Tibial artery (tissue), 4 donors: ENCODE data around the gene FAM118B.
"Not testable (repeated sequence)": the region's sequence is repeated elsewhere in the genome, so short reads cannot be mapped to it uniquely, and the experiment has no call there.

Experiments
- DNase-seq, 2 donors: peaks; one replicate each; pipeline ENCODE4 v3.0.0-alpha.2; 2019
- H3K27ac ChIP-seq, 2 donors: fragments of 200-600 bp; sonication (generic) in 1 of 2; 1 replicate in 1 of 2; 2 replicates in 1 of 2; pipeline ENCODE4 v1.5.1; 2018 to 2019; ENCODE audit warnings: mild to moderate bottlenecking in 1 of 2
- H3K27me3 ChIP-seq, 2 donors: fragments of 200-600 bp; sonication (generic) in 1 of 2; one replicate each; pipeline versions ENCODE4 v1.5.1 to v1.6.0; 2016 to 2019
- H3K36me3 ChIP-seq, 3 donors: fragments of 200-600 bp; sonication (generic) in 2 of 3; one replicate each; pipeline ENCODE4 v1.5.1; 2016 to 2019; ENCODE audit warnings: mild to moderate bottlenecking in 2 of 3
- H3K4me1 ChIP-seq, 4 donors: fragments of 200-600 bp; sonication (generic) in 2 of 4; 1 replicate in 3 of 4; 2 replicates in 1 of 4; pipeline ENCODE4 v1.5.1; 2016 to 2019
- H3K4me3 ChIP-seq, 2 donors: fragments of 200-600 bp; sonication (generic) in 1 of 2; 1 replicate in 1 of 2; 2 replicates in 1 of 2; pipeline ENCODE4 v1.5.1; 2018 to 2019; ENCODE audit warnings: mild to moderate bottlenecking in 2 of 2
- H3K9me3 ChIP-seq, 3 donors: fragments of 200-600 bp; sonication (generic) in 1 of 3; one replicate each; pipeline ENCODE4 v1.5.1; 2016 to 2019
- intact Hi-C: fragments of 100-400 bp; cut with DNase I; formaldehyde crosslinking; loops from one replicate; pipeline ENCODE4 v1.15.0; 2023; ENCODE audit warnings: low total_unique reads
- TF ChIP-seq, protein P1 (sequence below), 2 experiments: fragments of 200-600 bp in 1 of 2; fragments of 450-650 bp in 1 of 2; IDR thresholded peaks; one replicate each; pipeline ENCODE4 v1.5.1; 2017 to 2019; ENCODE audit warnings: antibody characterized with exemption in 2 of 2, mild to moderate bottlenecking in 1 of 2, moderate library complexity in 1 of 2

Gene FAM118B

DNA sequence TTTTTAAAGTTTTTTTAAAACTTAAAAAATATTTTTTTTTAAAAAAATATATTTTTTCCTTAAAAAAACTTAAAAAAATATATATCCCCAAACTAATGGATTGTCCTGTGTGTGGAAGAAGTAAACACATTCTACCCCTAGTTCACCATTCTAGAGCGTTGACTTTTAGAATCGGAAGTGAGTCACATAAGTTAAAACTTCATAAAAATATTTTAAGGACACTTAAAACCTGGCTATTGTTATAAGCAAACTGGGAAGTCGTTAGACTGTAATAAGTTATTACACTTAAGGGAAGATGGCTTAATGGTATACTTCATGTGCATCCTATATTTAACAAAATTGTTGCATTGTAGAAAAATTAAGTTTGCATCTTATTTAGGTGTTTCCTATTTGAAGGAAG, 21.1 kb downstream of the FAM118B start:
- TF ChIP-seq, protein P1, sequence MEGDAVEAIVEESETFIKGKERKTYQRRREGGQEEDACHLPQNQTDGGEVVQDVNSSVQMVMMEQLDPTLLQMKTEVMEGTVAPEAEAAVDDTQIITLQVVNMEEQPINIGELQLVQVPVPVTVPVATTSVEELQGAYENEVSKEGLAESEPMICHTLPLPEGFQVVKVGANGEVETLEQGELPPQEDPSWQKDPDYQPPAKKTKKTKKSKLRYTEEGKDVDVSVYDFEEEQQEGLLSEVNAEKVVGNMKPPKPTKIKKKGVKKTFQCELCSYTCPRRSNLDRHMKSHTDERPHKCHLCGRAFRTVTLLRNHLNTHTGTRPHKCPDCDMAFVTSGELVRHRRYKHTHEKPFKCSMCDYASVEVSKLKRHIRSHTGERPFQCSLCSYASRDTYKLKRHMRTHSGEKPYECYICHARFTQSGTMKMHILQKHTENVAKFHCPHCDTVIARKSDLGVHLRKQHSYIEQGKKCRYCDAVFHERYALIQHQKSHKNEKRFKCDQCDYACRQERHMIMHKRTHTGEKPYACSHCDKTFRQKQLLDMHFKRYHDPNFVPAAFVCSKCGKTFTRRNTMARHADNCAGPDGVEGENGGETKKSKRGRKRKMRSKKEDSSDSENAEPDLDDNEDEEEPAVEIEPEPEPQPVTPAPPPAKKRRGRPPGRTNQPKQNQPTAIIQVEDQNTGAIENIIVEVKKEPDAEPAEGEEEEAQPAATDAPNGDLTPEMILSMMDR (IDR thresholded peaks at IDR 0.05), result no peak
- peaks cover 9 to 20% (median 10%) of the 10 kb centered on the region in 3 donors for H3K36me3 ChIP-seq
- H3K4me1 ChIP-seq, result no peaks in the 10 kb centered on the region
- no peak overlapping the region for H3K4me3 ChIP-seq
- DNase-seq, result no peak
- intact Hi-C loops, result no loop called here
- H3K9me3 ChIP-seq, result no peaks in the 10 kb centered on the region
- H3K27me3 ChIP-seq, result no peaks in the 10 kb centered on the region
- no peak overlapping the region for H3K27ac ChIP-seq

DNA sequence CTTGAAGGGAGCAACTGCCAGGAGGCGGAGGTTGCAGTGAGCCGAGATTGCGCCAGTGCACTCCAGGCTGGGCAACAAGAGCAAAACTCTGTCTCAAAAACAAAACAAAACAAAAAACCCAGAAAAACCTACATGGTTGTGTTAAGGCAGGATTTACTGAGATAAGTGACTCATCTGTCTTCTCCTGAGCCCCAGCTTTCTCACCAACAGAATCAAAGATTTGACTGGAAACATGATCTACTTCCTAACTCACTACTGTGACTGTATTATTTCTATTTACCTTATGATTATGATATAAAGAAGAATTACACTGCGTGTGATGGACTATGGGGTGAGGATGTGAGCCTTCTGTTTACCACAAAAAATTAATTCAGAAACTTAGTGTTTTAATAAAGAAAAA, 21.8 kb downstream of the FAM118B start:
- Histone ChIP-seq H3K27me3 (no peaks in the 10 kb centered on the region), H3K27ac (no peak overlapping the region), H3K9me3 (no peaks in the 10 kb centered on the region), H3K36me3 (peaks cover 16 to 26% (median 16%) of the 10 kb centered on the region in 3 donors), H3K4me3 (no peak overlapping the region), H3K4me1 (no peaks in the 10 kb centered on the region)
- intact Hi-C loops, result no loop called here
- DNase-seq, result no peak
- TF ChIP-seq, protein P1 (IDR thresholded peaks at IDR 0.05), result no peak

DNA sequence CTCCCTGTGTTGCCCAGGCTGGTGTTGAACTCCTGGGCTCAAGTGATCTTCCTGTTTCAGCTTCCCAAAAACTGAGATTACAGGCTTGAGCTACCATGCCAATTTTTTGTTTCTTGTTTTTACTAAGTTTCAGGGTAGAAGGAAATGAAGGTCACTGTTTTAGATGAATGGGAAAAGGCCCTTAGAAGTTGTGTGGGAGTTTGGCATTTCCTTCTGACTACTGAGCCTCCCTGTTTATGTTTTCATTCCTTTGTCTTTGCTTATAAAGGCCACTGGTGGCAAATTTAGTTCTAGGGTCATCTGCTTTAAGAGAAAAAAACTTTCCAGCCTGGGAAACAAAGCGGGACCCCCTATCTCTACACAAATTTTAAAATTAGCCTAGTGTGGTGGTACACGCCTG, 35.1 kb downstream of the FAM118B start:
- no peak overlapping the region for H3K27ac ChIP-seq
- H3K9me3 ChIP-seq, result no peaks in the 10 kb centered on the region
- intact Hi-C loops, result no loop called here
- TF ChIP-seq, protein P1 (IDR thresholded peaks at IDR 0.05), result no peak
- no peak overlapping the region for H3K4me3 ChIP-seq
- peaks cover 20 to 26% (median 22%) of the 10 kb centered on the region in 3 donors for H3K36me3 ChIP-seq
- no peaks in the 10 kb centered on the region for H3K27me3 ChIP-seq
- H3K4me1 ChIP-seq, result no peaks in the 10 kb centered on the region
- no peak for DNase-seq

DNA sequence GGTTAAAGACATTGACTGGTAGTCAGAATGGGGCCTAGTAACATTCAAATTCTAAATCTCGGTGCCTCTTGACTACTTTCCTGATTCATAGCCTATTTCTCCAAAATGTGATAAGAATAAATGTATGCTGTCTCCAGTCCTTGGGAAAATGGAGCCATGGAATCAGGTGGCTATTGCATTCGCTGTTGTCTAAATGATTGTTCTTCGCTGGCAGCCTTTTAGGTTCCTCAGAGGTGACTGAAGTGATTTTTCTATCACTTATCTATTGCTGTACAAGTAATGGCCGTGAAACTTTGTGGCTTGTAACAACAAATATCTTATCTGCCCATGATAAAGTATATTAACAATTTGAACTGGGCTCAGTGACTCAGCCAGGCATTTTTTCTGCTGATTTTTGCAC, 41.7 kb downstream of the FAM118B start:
- Histone ChIP-seq H3K4me3 (no peak overlapping the region), H3K4me1 (no peaks in the 10 kb centered on the region), H3K9me3 (no peaks in the 10 kb centered on the region), H3K27ac (no peak overlapping the region), H3K36me3 (peaks cover 9 to 37% (median 10%) of the 10 kb centered on the region in 3 donors), H3K27me3 (no peaks in the 10 kb centered on the region)
- TF ChIP-seq, protein P1 (IDR thresholded peaks at IDR 0.05), result no peak
- intact Hi-C loops, result no loop called here
- no peak for DNase-seq

DNA sequence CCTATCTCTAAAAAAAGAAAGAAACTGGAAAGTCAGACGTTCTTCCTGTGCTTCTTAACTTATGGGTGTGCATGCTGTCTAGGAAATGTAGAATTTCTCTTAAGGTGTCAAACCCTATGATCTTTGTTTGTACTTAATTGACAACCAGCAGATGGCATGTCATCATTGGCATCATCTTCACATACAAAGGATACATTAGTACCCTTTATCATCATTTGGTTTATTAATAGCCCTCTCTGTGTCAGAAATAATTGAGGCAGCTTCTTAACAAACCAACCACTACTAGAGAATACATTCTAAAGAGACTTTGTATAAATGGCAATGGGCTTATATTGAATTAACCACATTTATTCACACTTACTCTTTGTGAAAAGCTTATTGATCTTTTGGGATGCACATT, 43.2 kb downstream of the FAM118B start:
- Histone ChIP-seq H3K27me3 (no peaks in the 10 kb centered on the region), H3K4me1 (no peaks in the 10 kb centered on the region), H3K36me3 (peaks cover 9 to 37% (median 10%) of the 10 kb centered on the region in 3 donors), H3K4me3 (no peak overlapping the region), H3K27ac (no peak overlapping the region), H3K9me3 (no peaks in the 10 kb centered on the region)
- intact Hi-C loops, result no loop called here
- no peak for DNase-seq
- TF ChIP-seq, protein P1 (IDR thresholded peaks at IDR 0.05), result no peak

DNA sequence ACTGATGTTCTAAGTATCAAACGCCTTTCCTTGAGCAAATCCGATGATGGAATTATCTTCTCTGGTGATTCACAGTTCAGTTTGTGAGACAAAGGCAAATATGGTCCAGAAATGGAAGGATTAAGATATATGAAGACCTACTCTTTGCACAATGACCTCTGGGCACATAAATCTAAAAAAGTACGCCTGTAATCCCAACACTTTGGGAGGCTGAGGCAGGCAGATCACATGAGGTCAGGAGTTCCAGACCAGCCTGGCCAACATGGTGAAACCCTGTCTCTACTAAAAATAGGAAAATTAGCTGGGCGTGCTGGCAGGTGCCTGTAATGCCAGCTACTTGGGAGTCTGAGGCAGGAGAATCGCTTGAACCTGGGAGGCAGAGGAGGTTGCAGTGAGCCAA, 43.9 kb downstream of the FAM118B start:
- H3K27ac ChIP-seq, H3K4me1 ChIP-seq, H3K4me3 ChIP-seq, DNase-seq, H3K27me3 ChIP-seq, H3K9me3 ChIP-seq, intact Hi-C loops: not testable (repeated sequence)
- H3K36me3 ChIP-seq, result peaks cover 9 to 37% (median 10%) of the 10 kb centered on the region in 3 donors
